RWPE2 (cell line): ENCODE results near the gene GNG4.

Source experiments
- ATAC-seq: fragments of 200-7000 bp; cut with Tn5 transposase; 3 replicates; pipeline ENCODE4 v1.9.1; 2021; ENCODE audit warnings: low read depth
- DNase-seq: peaks from one replicate; pipeline ENCODE4 v3.0.0-alpha.2; 2020; ENCODE audit warnings: low spot score
- H3K27ac ChIP-seq: fragments of 450-650 bp; 2 replicates; pipeline ENCODE4 v1.5.1; 2017; ENCODE audit warnings: mild to moderate bottlenecking; ENCODE audit not compliant: poor library complexity, severe bottlenecking
- H3K27me3 ChIP-seq: fragments of 250-450 bp; sonication (Bioruptor Pico); 2 replicates; pipeline ENCODE4 v1.5.1; 2021; ENCODE audit warnings: mild to moderate bottlenecking, moderate library complexity; ENCODE audit not compliant: insufficient read depth, poor library complexity, severe bottlenecking
- H3K36me3 ChIP-seq: fragments of 250-450 bp; sonication (Bioruptor Pico); 2 replicates; pipeline ENCODE4 v1.5.1; 2020; ENCODE audit warnings: low read depth, mild to moderate bottlenecking, moderate library complexity
- H3K4me1 ChIP-seq: fragments of 250-450 bp; sonication (Bioruptor Pico); 2 replicates; pipeline ENCODE4 v1.5.1; 2021; ENCODE audit warnings: mild to moderate bottlenecking, moderate library complexity; ENCODE audit not compliant: insufficient read depth, poor library complexity, severe bottlenecking
- H3K4me3 ChIP-seq: fragments of 250-450 bp; sonication (Bioruptor Pico); 2 replicates; pipeline ENCODE4 v1.5.1; 2021; ENCODE audit warnings: mild to moderate bottlenecking, moderate library complexity; ENCODE audit not compliant: severe bottlenecking
- H3K9me3 ChIP-seq: fragments of 250-450 bp; sonication (Bioruptor Pico); 2 replicates; pipeline ENCODE4 v1.5.1; 2021; ENCODE audit warnings: mild to moderate bottlenecking, moderate library complexity; ENCODE audit not compliant: severe bottlenecking
- CTCF ChIP-seq: fragments of 450-650 bp; IDR thresholded peaks from one replicate; pipeline ENCODE4 v1.5.1; 2017; ENCODE audit warnings: mild to moderate bottlenecking, moderate library complexity; ENCODE audit not compliant: poor library complexity, severe bottlenecking

GNG4 gene

GRCh38 chr1:235610157-235610556 lies 39.4 kb downstream of the GNG4 start:
- Histone ChIP-seq H3K9me3 (no peaks in the 10 kb centered on the region), H3K27me3 (no peaks in the 10 kb centered on the region), H3K27ac (no peak overlapping the region), H3K4me3 (no peak overlapping the region), H3K4me1 (no peaks in the 10 kb centered on the region), H3K36me3 (no peaks in the 10 kb centered on the region)
- ATAC-seq = no peak
- no peak for DNase-seq
- TF ChIP-seq CTCF = no peak

GRCh38 chr1:235608278-235608677 lies 41.3 kb downstream of the GNG4 start:
- H3K4me3 ChIP-seq = no peak overlapping the region
- H3K27ac ChIP-seq = no peak overlapping the region
- no peak for DNase-seq
- ATAC-seq = no peak
- H3K27me3 ChIP-seq = no peaks in the 10 kb centered on the region
- no peaks in the 10 kb centered on the region for H3K36me3 ChIP-seq
- H3K9me3 ChIP-seq = no peaks in the 10 kb centered on the region
- no peaks in the 10 kb centered on the region for H3K4me1 ChIP-seq
- TF ChIP-seq CTCF = no peak

GRCh38 chr1:235607284-235607683 lies 42.3 kb downstream of the GNG4 start:
- DNase-seq (no peak), ATAC-seq (no peak)
- H3K4me3 ChIP-seq = no peak overlapping the region
- no peak overlapping the region for H3K27ac ChIP-seq
- no peak for TF ChIP-seq CTCF
- no peaks in the 10 kb centered on the region for H3K9me3 ChIP-seq
- no peaks in the 10 kb centered on the region for H3K27me3 ChIP-seq
- no peaks in the 10 kb centered on the region for H3K4me1 ChIP-seq
- no peaks in the 10 kb centered on the region for H3K36me3 ChIP-seq

- peak; percentile 35 for TF ChIP-seq CTCF
- no peak overlapping the region for H3K4me3 ChIP-seq
- no peaks in the 10 kb centered on the region for H3K4me1 ChIP-seq
- no peaks in the 10 kb centered on the region for H3K36me3 ChIP-seq
- H3K27ac ChIP-seq = no peak overlapping the region
- H3K9me3 ChIP-seq = no peaks in the 10 kb centered on the region
- no peaks in the 10 kb centered on the region for H3K27me3 ChIP-seq
- DNase-seq (no peak), ATAC-seq (no peak)
Measured at GRCh38 chr1:235601104-235601503, 48.5 kb downstream of the GNG4 start.

- ATAC-seq = no peak
- Histone ChIP-seq H3K4me3 (no peak overlapping the region), H3K9me3 (no peaks in the 10 kb centered on the region), H3K4me1 (no peaks in the 10 kb centered on the region), H3K27me3 (no peaks in the 10 kb centered on the region), H3K27ac (no peak overlapping the region), H3K36me3 (no peaks in the 10 kb centered on the region)
- no peak for DNase-seq
- TF ChIP-seq CTCF = no peak
Measured at GRCh38 chr1:235599536-235599935, 50.0 kb downstream of the GNG4 start.
